K562 (cell line): ENCODE measurements around the gene PYROXD2. TPM values are rescaled to one million over a fixed set of nuclear protein-coding genes. Genes with fewer than 3 reads are reported as not detected.

Source experiments
- ATAC-seq: fragments of 200-7000 bp; cut with Tn5 transposase; 3 replicates; pipeline ENCODE4 v1.9.1; 2020; ENCODE audit warnings: moderate library complexity
- BruUV-seq: library from RNA; stranded (reverse); fragments of 400-500 nt; replicated peaks from 2 replicates; lab custom pipeline; 2021; lab: Mats Ljungman, UMichigan
- CTCF ChIA-PET: fragments of 300-600 bp; formaldehyde crosslinking; extraction: SDS; loops from one replicate; lab custom pipeline; 2021; ENCODE audit warnings: low intra/inter-chr PET ratio; lab: Yijun Ruan, JAX
- POLR2A ChIA-PET: fragments of 300-600, 350-650 bp; sonication (Branson Sonifier 250); formaldehyde crosslinking; extraction: SDS; loops from one replicate; lab custom pipeline; 2021; ENCODE audit warnings: antibody characterized with exemption, inconsistent platforms; lab: Yijun Ruan, JAX
- DNase-seq, 4 experiments: peaks; one replicate each; pipeline versions ENCODE4 v3.0.0 to v3.0.0-alpha.2; 2011 to 2018; ENCODE audit warnings: low spot score in 3 of 4, mixed read lengths in 3 of 4; ENCODE audit errors: extremely low read depth in 1 of 4
- FAIRE-seq: peaks from 2 replicates; lab custom pipeline; 2011; peaks lifted over from hg19 to GRCh38; lab: Jason Lieb, UNC
- H2AFZ ChIP-seq: 2 replicates; pipeline ENCODE4 v1.6.0; 2011; ENCODE audit warnings: low read depth, low read length, control low read depth, inconsistent platforms
- H3K27ac ChIP-seq: fragments of 200-600 bp; 3 replicates; pipeline ENCODE4 v1.8.0; 2011; ENCODE audit warnings: low read depth, mild to moderate bottlenecking, control low read depth, inconsistent platforms, low read length, moderate library complexity, mixed read lengths; ENCODE audit errors: extremely low read depth
- H3K27me3 ChIP-seq, 2 experiments: fragments of 300-600 bp in 1 of 2; 2 replicates in 1 of 2; 3 replicates in 1 of 2; pipeline versions ENCODE4 v1.6.0 to v1.8.0; 2011; ENCODE audit warnings: inconsistent platforms in 2 of 2, low read length in 2 of 2, mild to moderate bottlenecking in 1 of 2, mixed read lengths in 1 of 2, moderate library complexity in 1 of 2; ENCODE audit not compliant: control insufficient read depth in 2 of 2, insufficient read depth in 2 of 2
- H3K36me3 ChIP-seq: fragments of 300-600 bp; 3 replicates; pipeline ENCODE4 v1.8.0; 2011; ENCODE audit warnings: mild to moderate bottlenecking, low read length, inconsistent platforms; ENCODE audit not compliant: control insufficient read depth, insufficient read depth
- H3K4me1 ChIP-seq, 2 experiments: fragments of 200-600 bp in 1 of 2; replicated peaks in 1 of 2; 2 replicates in 1 of 2; 3 replicates in 1 of 2; pipeline versions ENCODE4 v1.5.1 to v1.8.0; 2011; ENCODE audit warnings: inconsistent platforms in 2 of 2, low read length in 2 of 2, mild to moderate bottlenecking in 1 of 2, mixed read lengths in 1 of 2, moderate library complexity in 1 of 2; ENCODE audit not compliant: control insufficient read depth in 2 of 2, insufficient read depth in 2 of 2
- H3K4me2 ChIP-seq: 2 replicates; pipeline ENCODE4 v1.6.1; 2011; ENCODE audit warnings: low read length, control low read depth, inconsistent platforms, mixed read lengths; ENCODE audit not compliant: insufficient read depth
- H3K4me3 ChIP-seq: fragments of 200-600 bp; sonication (generic), shearing (Covaris generic); 2 replicates; pipeline ENCODE4 v1.5.1; 2016; ENCODE audit warnings: control low read depth, inconsistent platforms
- H3K79me2 ChIP-seq: fragments of 200-600 bp; 3 replicates; pipeline ENCODE4 v1.8.0; 2011; ENCODE audit warnings: low read length, inconsistent platforms; ENCODE audit not compliant: control insufficient read depth, insufficient read depth
- H3K9ac ChIP-seq, 2 experiments: 2 replicates each; pipeline versions ENCODE4 v1.6.0 to v1.6.1; 2011; ENCODE audit warnings: low read depth in 2 of 2, low read length in 2 of 2, control low read depth in 1 of 2, inconsistent platforms in 1 of 2, mild to moderate bottlenecking in 1 of 2, mixed read lengths in 1 of 2; ENCODE audit not compliant: insufficient read depth in 1 of 2
- H3K9me1 ChIP-seq: one replicate; pipeline ENCODE4 v1.6.0; 2011; ENCODE audit warnings: inconsistent platforms, mild to moderate bottlenecking, low read length, moderate library complexity; ENCODE audit not compliant: control insufficient read depth, insufficient read depth
- H3K9me3 ChIP-seq: replicated peaks from 2 replicates; pipeline ENCODE4 v1.5.1; 2011; ENCODE audit warnings: low read depth, low read length, inconsistent platforms; ENCODE audit not compliant: control insufficient read depth, insufficient read depth
- H4K20me1 ChIP-seq: replicated peaks from 2 replicates; pipeline ENCODE4 v1.6.1; 2011; ENCODE audit warnings: low read length, inconsistent platforms, mixed read lengths; ENCODE audit not compliant: control insufficient read depth, insufficient read depth
- C11orf30 ChIP-seq: fragments of 450-650 bp; IDR thresholded peaks from 2 replicates; pipeline ENCODE4 v1.6.1; 2016; ENCODE audit warnings: low read depth, mild to moderate bottlenecking
- FOXA1 ChIP-seq: fragments of 450-650 bp; IDR thresholded peaks from 2 replicates; pipeline ENCODE4 v1.6.1; 2016; ENCODE audit warnings: mild to moderate bottlenecking, borderline replicate concordance
- MAFF ChIP-seq: IDR thresholded peaks from 2 replicates; pipeline ENCODE4 v1.6.1; 2012; ENCODE audit warnings: low read length, improper control_type of control experiment
- MAFG ChIP-seq: fragments of 450-650 bp; conservative IDR thresholded peaks from 2 replicates; pipeline ENCODE4 v1.6.1; 2016; ENCODE audit warnings: missing genetic modification characterization, missing compliant biosample characterization
- MAFK ChIP-seq: IDR thresholded peaks from 2 replicates; pipeline ENCODE4 v1.6.1; 2011; ENCODE audit warnings: low read length, improper control_type of control experiment
- ZNF184 ChIP-seq: sonication (generic); formaldehyde crosslinking; IDR thresholded peaks from 2 replicates; pipeline ENCODE4 v1.5.0; 2020; ENCODE audit warnings: missing genetic modification reagents
- ZNF316 ChIP-seq: fragments of 450-650 bp; IDR thresholded peaks from 2 replicates; pipeline ENCODE4 v1.6.1; 2016
- WGBS: fragments of 100-300 bp; shearing (Covaris generic); methylation state at CpG from one replicate; pipeline ENCODE4 v1.1.6; 2016; ENCODE audit warnings: low coverage, mixed read lengths; ENCODE audit not compliant: insufficient coverage; ENCODE audit errors: missing lambda C conversion rate; 5-methylcytosine and 5-hydroxymethylcytosine counted together
- in situ Hi-C: fragments of 300-500 bp; cut with MboI; formaldehyde crosslinking; loops from 4 replicates; pipeline ENCODE4 v1.15.0; 2018; ENCODE audit warnings: inconsistent platforms, mixed read lengths
- intact Hi-C: fragments of 100-400 bp; cut with micrococcal nuclease; formaldehyde crosslinking; loops from 2 replicates; pipeline ENCODE4 v1.14.2; 2022
- polyA plus RNA-seq, 8 experiments: library from polyadenylated mRNA; depleted of rRNA in 4 of 8; stranded (reverse) in 5 of 8; unstranded in 3 of 8; fragments of >200 nt; fragmentation: Nextera tagmentation in 2 of 8; fragmentation: Illumina TruSeq in 1 of 8; extraction: Ambion mirVana in 2 of 8; extraction: Trizol in 1 of 8; gene quantifications; 2 replicates each; pipeline versions ENCODE4 v1.2.1 to v1.2.3, GENCODE V29; 2011 to 2014; ENCODE audit warnings: inconsistent platforms in 1 of 8, missing spikeins in 1 of 8
- total RNA-seq, 7 experiments: library from RNA; depleted of rRNA in 6 of 7; stranded (reverse); fragments of >200 nt in 6 of 7; fragmentation: Illumina TruSeq in 2 of 7; extraction: Trizol in 2 of 7; gene quantifications; 2 replicates each; pipeline versions ENCODE4 v1.2.1 to v1.2.3, GENCODE V29; 2011 to 2021; ENCODE audit warnings: low replicate concordance in 1 of 7
- TF ChIP-seq, protein P1 (sequence below): fragments of 250-450 bp; sonication (Bioruptor Pico); IDR thresholded peaks from 2 replicates; pipeline ENCODE4 v1.8.0; 2021; ENCODE audit warnings: moderate library complexity, mild to moderate bottlenecking, inconsistent platforms
- TF ChIP-seq, protein P2 (sequence below): sonication (generic); IDR thresholded peaks from 2 replicates; pipeline ENCODE4 v1.6.1; 2016

PYROXD2 gene
- total and polyA plus RNA-seq, 9 of the 15 experiments (the other 6 are each of a cell fraction or from before 2014, with no cell fraction given): 0.14 to 1.4 (median 0.58) TPM

DNA sequence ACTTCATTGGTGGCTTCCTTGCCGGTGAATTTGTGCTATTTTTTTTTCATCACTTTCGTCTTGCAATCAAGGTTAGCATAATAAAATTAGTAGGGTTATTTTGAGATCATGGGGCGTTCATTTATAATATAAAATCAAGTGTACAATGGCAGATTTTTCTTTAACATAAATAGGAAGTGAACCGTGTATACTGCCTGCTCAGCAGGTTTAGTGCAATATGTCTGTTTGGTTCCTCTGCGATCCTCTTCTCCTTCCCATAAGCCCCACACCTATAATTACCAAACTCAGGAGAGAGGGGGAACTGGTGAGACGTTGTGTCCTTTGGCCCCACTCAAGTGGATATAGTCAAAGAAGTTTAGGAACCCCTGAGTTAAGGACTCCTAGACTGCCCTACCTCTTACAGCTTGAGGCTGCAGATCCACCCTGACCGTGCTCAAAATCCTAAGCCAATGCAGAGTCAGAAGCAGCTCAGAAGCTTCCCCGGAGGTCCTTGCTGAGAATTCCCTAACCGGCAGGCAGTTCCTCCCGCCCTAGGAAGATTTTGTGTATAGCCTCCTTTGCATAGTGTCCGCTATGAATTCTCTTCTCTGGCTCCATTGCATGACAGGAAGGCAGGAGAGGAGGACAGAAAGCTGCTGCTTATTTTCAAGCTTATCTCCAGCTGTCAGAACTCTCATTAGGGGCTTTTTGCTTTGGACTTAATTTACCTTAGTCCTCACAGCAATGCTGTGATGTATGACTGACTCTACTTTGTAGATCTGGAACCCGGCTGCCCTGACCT is 41.5 kb downstream of the PYROXD2 start:
- in situ Hi-C loops (no loop called here), intact Hi-C loops (no loop called here)
- no peaks in the 10 kb centered on the region for H3K9me1 ChIP-seq
- ChIA-PET POLR2A (interaction anchor here (0.6 to 1.4 kb wide), 2 partner anchors 18 to 331 kb away, joined by 3 read pairs; no protein-coding TSS in a partner anchor), CTCF (no interaction called here)
- H3K4me1 ChIP-seq: no peaks in the 10 kb centered on the region
- no peak overlapping the region for H3K4me2 ChIP-seq
- TF ChIP-seq, protein P1, sequence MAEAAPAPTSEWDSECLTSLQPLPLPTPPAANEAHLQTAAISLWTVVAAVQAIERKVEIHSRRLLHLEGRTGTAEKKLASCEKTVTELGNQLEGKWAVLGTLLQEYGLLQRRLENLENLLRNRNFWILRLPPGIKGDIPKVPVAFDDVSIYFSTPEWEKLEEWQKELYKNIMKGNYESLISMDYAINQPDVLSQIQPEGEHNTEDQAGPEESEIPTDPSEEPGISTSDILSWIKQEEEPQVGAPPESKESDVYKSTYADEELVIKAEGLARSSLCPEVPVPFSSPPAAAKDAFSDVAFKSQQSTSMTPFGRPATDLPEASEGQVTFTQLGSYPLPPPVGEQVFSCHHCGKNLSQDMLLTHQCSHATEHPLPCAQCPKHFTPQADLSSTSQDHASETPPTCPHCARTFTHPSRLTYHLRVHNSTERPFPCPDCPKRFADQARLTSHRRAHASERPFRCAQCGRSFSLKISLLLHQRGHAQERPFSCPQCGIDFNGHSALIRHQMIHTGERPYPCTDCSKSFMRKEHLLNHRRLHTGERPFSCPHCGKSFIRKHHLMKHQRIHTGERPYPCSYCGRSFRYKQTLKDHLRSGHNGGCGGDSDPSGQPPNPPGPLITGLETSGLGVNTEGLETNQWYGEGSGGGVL (CRISPR knock-in tag): no peak
- TF ChIP-seq C11orf30: peak; percentile 49; the same call in 1 of the 2 replicates
- TF ChIP-seq MAFK: peak; percentile 61
- TF ChIP-seq MAFF: 0 out of 2 replicates have a peak, but pooled peaks have one; percentile 14
- no peak for TF ChIP-seq ZNF184 (CRISPR knock-in tag)
- TF ChIP-seq ZNF316: peak; percentile 65
- TF ChIP-seq, protein P2, sequence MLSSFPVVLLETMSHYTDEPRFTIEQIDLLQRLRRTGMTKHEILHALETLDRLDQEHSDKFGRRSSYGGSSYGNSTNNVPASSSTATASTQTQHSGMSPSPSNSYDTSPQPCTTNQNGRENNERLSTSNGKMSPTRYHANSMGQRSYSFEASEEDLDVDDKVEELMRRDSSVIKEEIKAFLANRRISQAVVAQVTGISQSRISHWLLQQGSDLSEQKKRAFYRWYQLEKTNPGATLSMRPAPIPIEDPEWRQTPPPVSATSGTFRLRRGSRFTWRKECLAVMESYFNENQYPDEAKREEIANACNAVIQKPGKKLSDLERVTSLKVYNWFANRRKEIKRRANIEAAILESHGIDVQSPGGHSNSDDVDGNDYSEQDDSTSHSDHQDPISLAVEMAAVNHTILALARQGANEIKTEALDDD: no peak
- no peak for TF ChIP-seq FOXA1
- TF ChIP-seq MAFG (tag): peak; percentile 50; the same call in 1 of the 2 replicates
- H3K9ac ChIP-seq: no peak overlapping the region
- peaks cover 15 to 42% of the 10 kb centered on the region in 2 experiments for H3K27me3 ChIP-seq
- no peak for ATAC-seq
- FAIRE-seq: no peak
- no peaks in the 10 kb centered on the region for H3K36me3 ChIP-seq
- no peaks in the 10 kb centered on the region for H3K9me3 ChIP-seq
- no peak overlapping the region for H3K4me3 ChIP-seq
- H2AFZ ChIP-seq: no peak overlapping the region
- no peak for DNase-seq
- 2% methylated on average over 12 of the region's 12 CpGs for WGBS
- H3K79me2 ChIP-seq: no peaks in the 10 kb centered on the region
- no peaks in the 10 kb centered on the region for H4K20me1 ChIP-seq
- no TSS peak for BruUV-seq
- no peak overlapping the region for H3K27ac ChIP-seq
